HAP-1 (cell line): Measurements from ENCODE around the gene SOX6.
A peak's percentile ranks its signal among the peaks of the same experiment; 100 is the strongest.
"Not testable (repeated sequence)": the region's sequence is repeated elsewhere in the genome, so short reads cannot be mapped to it uniquely, and the experiment has no call there.

Experiments used
- DNase-seq, 2 experiments: peaks; one replicate each; pipeline ENCODE4 v3.0.0-alpha.2; 2016 to 2020; ENCODE audit warnings: low spot score in 2 of 2
- H3K27me3 ChIP-seq: fragments of 250-450 bp; sonication (Bioruptor Pico); 2 replicates; pipeline ENCODE4 v1.5.1; 2020; ENCODE audit warnings: low read depth, mild to moderate bottlenecking, moderate library complexity
- H3K36me3 ChIP-seq: fragments of 250-450 bp; sonication (Bioruptor Pico); replicated peaks from 2 replicates; pipeline ENCODE4 v1.5.1; 2020; ENCODE audit warnings: mild to moderate bottlenecking
- H3K4me1 ChIP-seq: fragments of 250-450 bp; sonication (Bioruptor Pico); 2 replicates; pipeline ENCODE4 v1.5.1; 2020; ENCODE audit warnings: mild to moderate bottlenecking
- H3K4me3 ChIP-seq: fragments of 250-450 bp; sonication (Bioruptor Pico); 2 replicates; pipeline ENCODE4 v1.5.1; 2020; ENCODE audit warnings: mild to moderate bottlenecking, moderate library complexity
- H3K9me3 ChIP-seq: fragments of 250-450 bp; sonication (Bioruptor Pico); 2 replicates; pipeline ENCODE4 v1.5.1; 2020; ENCODE audit warnings: mild to moderate bottlenecking, moderate library complexity
- in situ Hi-C: fragments of 300-500 bp; cut with MboI; formaldehyde crosslinking; loops from 3 replicates; pipeline ENCODE4 v1.14.3; 2020; ENCODE audit warnings: low sequenced_read_pairs, inconsistent platforms, mixed read lengths

SOX6 gene

DNA sequence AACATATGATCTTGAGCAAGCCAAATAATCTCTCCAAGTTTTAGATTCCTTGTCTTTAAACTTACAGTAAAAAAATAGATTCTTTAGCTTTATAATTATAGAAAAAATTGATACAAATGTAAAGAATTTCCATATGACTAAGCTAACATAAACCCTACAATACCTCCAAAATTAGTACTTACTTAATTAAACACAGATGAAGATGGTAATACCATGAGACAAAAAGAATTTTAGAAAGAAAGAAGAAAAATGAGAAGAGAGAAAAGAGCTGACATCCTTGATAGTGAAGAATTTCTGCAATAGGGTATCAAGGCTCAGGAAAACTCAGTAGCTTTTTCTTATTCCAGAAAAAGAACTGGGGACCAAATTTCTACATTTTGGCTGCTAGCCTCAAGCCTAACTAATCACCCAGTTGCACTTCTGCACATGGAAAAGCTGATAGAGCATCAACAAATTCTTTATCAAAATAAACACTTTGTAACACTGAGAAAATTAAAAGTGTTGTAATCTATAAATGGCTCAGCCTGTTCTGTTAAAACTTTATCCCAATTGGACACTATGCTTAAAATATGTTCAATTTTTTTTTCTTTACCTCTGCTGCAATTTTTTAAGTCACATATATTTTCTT is 24.7 kb upstream of the SOX6 start:
- no peaks in the 10 kb centered on the region for H3K36me3 ChIP-seq
- H3K9me3 ChIP-seq: no peaks in the 10 kb centered on the region
- H3K4me1 ChIP-seq: peaks cover 8% of the 10 kb centered on the region
- in situ Hi-C loops: no loop called here
- DNase-seq: no peak
- H3K4me3 ChIP-seq: no peak overlapping the region
- H3K27me3 ChIP-seq: no peaks in the 10 kb centered on the region

DNA sequence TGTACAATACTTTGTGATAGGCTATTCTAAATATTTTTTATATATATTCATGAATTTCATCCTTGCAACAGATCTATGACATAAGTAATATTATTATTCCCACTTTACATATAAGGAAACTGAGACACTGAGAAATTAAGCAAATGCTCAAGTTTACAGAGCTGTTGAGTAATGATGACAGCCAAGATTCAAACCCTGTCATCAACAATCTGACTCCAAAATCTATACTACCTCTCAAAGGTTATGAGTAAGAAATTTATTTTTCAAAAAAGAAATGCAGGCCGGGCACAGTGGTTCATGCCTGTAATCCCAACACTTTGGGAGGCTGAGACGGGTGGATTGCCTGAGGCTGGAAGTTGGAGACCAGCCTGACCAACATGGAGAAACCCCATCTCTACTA is 22.6 kb upstream of the SOX6 start:
- no peak for DNase-seq
- Histone ChIP-seq H3K9me3 (no peaks in the 10 kb centered on the region), H3K4me3 (no peak overlapping the region), H3K36me3 (no peaks in the 10 kb centered on the region), H3K27me3 (no peaks in the 10 kb centered on the region), H3K4me1 (no peaks in the 10 kb centered on the region)
- in situ Hi-C loops: no loop called here

DNA sequence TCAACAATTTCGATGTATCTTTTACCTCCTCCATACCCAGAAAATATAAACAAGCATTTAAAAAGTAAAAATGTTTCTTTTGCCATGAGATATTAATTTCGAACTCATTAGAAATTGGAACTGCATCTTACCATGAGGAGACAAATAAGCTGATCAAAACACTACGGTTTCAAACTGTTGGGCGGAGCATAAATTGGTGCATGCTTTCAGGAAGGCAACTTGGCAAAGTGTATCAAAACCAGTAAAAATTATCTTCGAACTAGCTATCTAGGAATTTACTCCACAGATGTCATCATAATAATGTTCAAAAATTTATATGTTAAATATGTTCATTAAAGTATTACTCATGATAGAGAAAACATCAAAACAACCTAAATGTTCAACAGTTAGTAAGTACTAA is 21.4 kb upstream of the SOX6 start:
- no peak overlapping the region for H3K4me3 ChIP-seq
- no peaks in the 10 kb centered on the region for H3K27me3 ChIP-seq
- in situ Hi-C loops: no loop called here
- H3K36me3 ChIP-seq: no peaks in the 10 kb centered on the region
- no peak for DNase-seq
- H3K4me1 ChIP-seq: no peaks in the 10 kb centered on the region
- no peaks in the 10 kb centered on the region for H3K9me3 ChIP-seq

DNA sequence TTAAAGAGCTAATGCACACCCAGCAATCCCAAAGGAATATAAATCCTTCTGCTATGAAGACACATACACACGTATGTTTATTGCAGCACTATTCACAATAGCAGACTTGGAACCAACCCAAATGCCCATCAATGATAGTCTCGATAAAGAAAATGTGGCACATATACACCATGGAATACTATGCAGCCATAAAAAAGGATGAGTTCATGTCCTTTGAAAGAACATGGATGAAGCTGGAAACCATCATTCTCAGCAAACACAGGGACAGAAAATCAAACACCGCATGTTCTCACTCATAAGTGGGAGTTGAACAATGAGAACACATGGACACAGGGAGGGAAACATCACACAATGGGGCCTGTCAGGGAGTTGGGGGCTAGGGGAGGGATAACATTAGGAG is 19.3 kb upstream of the SOX6 start:
- H3K27me3 ChIP-seq, H3K9me3 ChIP-seq, H3K4me1 ChIP-seq, H3K36me3 ChIP-seq, DNase-seq, H3K4me3 ChIP-seq, in situ Hi-C loops: not testable (repeated sequence)

DNA sequence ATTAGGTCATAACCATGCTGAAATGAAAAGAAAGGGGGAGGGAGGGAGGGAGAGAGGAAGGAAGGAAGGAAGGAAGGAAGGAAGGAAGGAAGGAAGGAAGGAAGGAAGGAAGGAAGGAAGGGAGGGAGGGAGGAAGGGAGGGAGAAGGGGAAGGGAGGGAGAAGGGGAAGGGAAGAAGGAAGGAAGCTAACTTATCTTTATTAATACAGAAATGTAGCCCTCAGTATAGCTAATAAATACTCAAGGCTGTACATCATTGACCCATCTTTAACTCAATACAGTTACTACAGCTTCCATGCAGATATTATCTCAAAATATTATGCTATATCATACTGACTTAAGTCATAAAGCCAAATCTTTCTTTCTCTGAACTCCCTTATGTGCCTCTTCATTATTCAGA is 17.4 kb upstream of the SOX6 start:
- no peak for DNase-seq
- H3K4me3 ChIP-seq: no peak overlapping the region

DNA sequence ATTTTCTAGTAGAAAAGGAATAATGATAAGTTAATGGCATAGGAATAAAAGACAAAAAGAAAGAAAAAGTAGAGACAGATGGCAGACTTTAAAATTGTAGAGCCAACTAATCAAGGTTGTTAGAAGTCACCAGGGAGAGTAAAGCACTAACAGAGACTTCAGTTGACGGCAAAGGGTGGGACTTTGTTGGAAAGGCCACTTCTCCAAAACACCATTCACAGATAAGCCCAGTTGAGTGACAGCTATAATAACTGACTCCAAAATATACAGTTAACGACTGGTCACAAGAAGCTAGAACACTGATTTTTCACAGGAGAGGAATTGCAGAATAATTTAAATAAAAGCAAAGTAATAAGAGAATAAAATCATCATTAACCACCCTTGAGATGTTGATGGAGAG is 16.0 kb upstream of the SOX6 start:
- DNase-seq: no peak
- Histone ChIP-seq H3K4me3 (no peak overlapping the region), H3K27me3 (no peaks in the 10 kb centered on the region), H3K4me1 (no peaks in the 10 kb centered on the region), H3K9me3 (no peaks in the 10 kb centered on the region), H3K36me3 (no peaks in the 10 kb centered on the region)
- in situ Hi-C loops: no loop called here

More for the DNA sequence above, 17.4 kb upstream of the SOX6 start:
- in situ Hi-C loops: no loop called here
- Histone ChIP-seq H3K27me3 (no peaks in the 10 kb centered on the region), H3K36me3 (no peaks in the 10 kb centered on the region), H3K9me3 (no peaks in the 10 kb centered on the region), H3K4me1 (no peaks in the 10 kb centered on the region)

DNA sequence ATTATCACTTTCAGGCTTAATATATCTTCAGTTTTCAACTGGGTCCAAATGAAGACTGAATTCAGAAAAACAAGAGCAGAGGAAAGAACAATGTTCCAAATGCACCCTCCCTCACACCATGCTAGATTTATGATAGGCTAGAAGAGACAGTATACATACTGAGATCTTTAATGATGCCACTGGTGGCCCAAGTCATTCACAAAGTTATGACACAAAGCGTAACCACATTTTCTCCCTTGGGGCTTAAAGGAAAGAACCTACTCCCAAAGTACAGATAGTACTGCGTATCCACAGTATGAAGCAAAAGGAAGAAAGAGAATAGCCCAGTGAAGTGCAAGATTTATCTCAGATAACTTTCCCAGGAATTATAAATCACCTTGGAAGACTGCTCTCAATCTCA is 10.9 kb upstream of the SOX6 start:
- in situ Hi-C loops: loop anchor here (10.0 kb wide), 1 partner anchor 238 kb away; no protein-coding TSS in a partner anchor
- no peaks in the 10 kb centered on the region for H3K36me3 ChIP-seq
- H3K4me3 ChIP-seq: no peak overlapping the region
- H3K27me3 ChIP-seq: no peaks in the 10 kb centered on the region
- peaks cover 7% of the 10 kb centered on the region for H3K4me1 ChIP-seq
- no peak for DNase-seq
- H3K9me3 ChIP-seq: no peaks in the 10 kb centered on the region

DNA sequence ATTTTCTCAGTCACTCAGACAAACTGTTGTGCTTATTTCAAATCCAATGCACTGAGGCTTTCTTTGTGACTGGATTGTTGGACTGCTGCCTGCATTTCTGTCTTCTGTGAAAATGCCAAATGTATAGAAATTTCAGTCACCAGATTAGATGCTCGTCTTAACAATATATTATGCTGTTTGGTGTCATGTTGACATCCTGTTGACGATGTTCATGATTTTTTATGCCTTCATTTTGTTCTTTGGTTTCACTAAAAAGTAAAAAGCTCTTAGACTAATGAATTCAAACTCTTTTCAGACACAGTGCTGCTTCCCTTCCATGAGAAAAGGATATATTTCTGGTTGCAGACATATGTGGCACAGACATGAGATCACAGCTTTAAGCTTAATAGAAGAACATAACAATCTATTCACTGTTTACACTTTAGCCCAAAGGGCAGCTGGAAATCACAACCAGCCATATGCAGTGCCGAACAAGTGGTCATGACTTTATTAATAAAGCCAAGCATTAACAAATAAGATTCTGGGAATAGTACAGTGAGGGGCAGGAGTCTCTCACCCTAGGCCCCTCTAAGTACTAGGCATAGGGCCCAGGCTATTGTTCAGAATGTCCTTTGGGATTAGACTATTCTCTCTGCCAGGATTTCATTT is 9.4 kb upstream of the SOX6 start:
- peak; percentile 17 to 19 for DNase-seq
- no peak overlapping the region for H3K4me3 ChIP-seq
- H3K9me3 ChIP-seq: no peaks in the 10 kb centered on the region
- no peaks in the 10 kb centered on the region for H3K27me3 ChIP-seq
- H3K4me1 ChIP-seq: peaks cover 15% of the 10 kb centered on the region
- no peaks in the 10 kb centered on the region for H3K36me3 ChIP-seq
- in situ Hi-C loops: loop anchor here (10.0 kb wide), 1 partner anchor 239 kb away; no protein-coding TSS in a partner anchor

DNA sequence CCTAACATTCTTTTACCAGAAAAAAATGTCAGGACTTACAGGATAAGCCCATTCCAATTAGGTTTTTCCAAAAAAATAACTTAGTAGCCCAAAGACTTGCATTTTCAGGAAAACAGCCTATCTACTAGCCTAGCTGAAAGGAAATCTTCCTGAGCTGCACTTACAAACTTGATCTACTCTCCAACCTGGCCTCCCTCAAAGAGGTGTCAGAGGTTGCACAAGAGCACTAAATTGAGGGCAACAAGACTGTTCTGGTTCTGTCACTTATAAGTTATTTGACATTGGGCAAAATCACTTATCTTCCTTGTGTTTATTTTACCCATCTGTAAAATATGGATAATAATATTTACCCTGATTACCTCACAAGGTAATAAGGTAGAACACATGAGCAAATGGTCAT is 7.9 kb upstream of the SOX6 start:
- Histone ChIP-seq H3K36me3 (no peaks in the 10 kb centered on the region), H3K27me3 (no peaks in the 10 kb centered on the region), H3K4me1 (peaks cover 15% of the 10 kb centered on the region), H3K4me3 (no peak overlapping the region), H3K9me3 (no peaks in the 10 kb centered on the region)
- in situ Hi-C loops: loop anchor here (10.0 kb wide), 1 partner anchor 241 kb away; no protein-coding TSS in a partner anchor
- DNase-seq: no peak

DNA sequence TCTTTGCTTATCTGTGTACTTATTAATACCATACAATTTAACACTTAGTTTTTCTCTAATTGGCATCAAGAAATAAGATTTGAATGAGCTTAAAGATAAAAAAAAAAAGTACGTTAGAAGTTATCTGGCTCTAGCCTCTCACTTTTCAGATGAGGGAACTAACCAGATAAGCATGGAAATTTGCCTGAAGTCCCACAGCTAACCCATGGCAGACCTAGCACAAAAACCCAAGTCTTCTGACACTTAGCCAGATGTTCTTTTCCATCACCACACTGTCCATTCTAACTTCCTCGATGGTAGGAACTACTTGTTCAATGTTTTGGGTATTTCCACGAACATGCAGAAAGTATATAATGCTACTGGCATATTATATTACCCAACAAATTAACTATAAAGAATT is 7.4 kb upstream of the SOX6 start:
- no peaks in the 10 kb centered on the region for H3K27me3 ChIP-seq
- in situ Hi-C loops: loop anchor here (10.0 kb wide), 1 partner anchor 241 kb away; no protein-coding TSS in a partner anchor

DNA sequence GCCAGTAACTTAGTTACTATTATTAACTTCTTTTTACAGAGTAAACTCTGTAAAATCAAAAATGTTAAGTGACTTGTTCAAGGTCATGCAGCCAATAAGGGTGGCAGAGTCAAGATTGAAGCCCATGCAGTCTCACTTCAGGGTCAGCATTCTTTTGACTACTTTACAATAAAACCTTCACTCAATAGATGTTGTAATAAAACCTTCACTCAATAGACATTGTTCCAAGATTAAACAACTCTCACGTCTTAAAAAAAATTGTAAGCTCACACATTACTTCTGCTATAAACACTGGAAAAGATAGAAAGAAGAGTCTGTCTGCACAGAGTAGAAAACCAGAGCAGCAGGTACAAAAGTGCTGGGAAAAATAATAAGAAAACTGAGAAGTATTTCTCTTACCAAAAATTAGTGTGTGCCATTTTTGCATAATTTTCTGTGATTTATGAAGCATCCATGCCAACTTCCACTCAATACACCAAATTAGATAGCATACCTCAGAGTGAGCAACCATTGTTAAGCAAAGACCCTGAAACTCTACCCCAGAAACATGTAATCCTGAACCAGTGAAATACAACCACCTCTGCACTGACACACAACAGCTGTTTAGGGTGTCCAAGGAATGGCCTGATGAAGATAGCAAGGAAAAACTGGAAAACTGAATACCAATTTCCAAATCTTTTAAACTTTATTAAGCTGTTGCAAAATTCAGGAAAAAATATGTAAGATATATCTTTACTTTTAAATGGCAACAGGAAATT is 4.9 kb upstream of the SOX6 start:
- peak; percentile 44 to 91 for DNase-seq
- Histone ChIP-seq H3K36me3 (no peaks in the 10 kb centered on the region), H3K4me3 (no peak overlapping the region), H3K27me3 (no peaks in the 10 kb centered on the region), H3K9me3 (no peaks in the 10 kb centered on the region), H3K4me1 (peaks cover 35% of the 10 kb centered on the region)
- in situ Hi-C loops: loop anchor here (10.0 kb wide), 1 partner anchor 244 kb away; no protein-coding TSS in a partner anchor

More for the DNA sequence above, 7.4 kb upstream of the SOX6 start:
- H3K4me1 ChIP-seq: peaks cover 15% of the 10 kb centered on the region
- no peak for DNase-seq
- no peak overlapping the region for H3K4me3 ChIP-seq
- H3K9me3 ChIP-seq: no peaks in the 10 kb centered on the region
- H3K36me3 ChIP-seq: no peaks in the 10 kb centered on the region

DNA sequence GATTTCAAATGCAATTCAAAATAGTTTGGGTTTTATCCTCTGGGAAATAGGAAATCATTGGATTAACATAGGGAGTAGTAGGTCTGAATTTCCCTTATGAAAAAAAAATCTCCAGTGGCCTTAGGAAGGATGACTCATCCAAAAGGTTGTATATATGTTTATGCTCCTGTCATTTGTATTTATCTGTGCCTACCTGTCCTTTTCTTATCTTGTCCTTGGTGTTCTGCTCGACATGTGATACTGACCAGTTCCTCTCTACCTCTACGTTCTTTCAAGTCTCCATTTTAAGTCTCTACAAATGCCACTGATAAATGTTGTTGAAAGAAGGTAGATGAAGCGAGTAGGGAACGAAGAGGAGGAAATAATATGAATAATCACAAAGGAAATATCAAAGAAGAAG is 3.0 kb upstream of the SOX6 start:
- in situ Hi-C loops: no loop called here

DNA sequence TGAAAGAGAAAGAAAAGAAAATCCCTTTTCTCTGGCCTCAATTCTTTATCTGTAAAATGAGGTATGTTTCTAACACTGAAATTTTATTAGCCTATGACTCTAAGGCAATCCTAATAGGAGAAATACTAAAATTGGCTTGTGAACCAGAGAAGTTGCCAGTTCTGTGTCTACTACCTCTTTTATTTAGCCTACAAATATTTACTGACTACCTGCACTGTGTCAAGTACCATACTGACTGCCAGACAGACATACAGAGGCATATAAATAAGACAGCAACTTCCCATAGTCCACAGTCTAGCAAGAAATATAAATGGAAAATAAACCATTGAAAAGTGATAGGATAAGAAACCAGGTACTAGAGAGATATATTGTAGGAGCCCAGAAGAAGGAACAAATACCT is 2.4 kb upstream of the SOX6 start:
- H3K27me3 ChIP-seq: no peaks in the 10 kb centered on the region
- in situ Hi-C loops: no loop called here
- no peak for DNase-seq
- H3K4me1 ChIP-seq: peaks cover 46% of the 10 kb centered on the region
- no peaks in the 10 kb centered on the region for H3K9me3 ChIP-seq
- H3K4me3 ChIP-seq: no peak overlapping the region
- no peaks in the 10 kb centered on the region for H3K36me3 ChIP-seq

More for the DNA sequence above, 3.0 kb upstream of the SOX6 start:
- no peak overlapping the region for H3K4me3 ChIP-seq
- H3K36me3 ChIP-seq: no peaks in the 10 kb centered on the region
- H3K9me3 ChIP-seq: no peaks in the 10 kb centered on the region
- DNase-seq: no peak
- peaks cover 46% of the 10 kb centered on the region for H3K4me1 ChIP-seq
- H3K27me3 ChIP-seq: no peaks in the 10 kb centered on the region

DNA sequence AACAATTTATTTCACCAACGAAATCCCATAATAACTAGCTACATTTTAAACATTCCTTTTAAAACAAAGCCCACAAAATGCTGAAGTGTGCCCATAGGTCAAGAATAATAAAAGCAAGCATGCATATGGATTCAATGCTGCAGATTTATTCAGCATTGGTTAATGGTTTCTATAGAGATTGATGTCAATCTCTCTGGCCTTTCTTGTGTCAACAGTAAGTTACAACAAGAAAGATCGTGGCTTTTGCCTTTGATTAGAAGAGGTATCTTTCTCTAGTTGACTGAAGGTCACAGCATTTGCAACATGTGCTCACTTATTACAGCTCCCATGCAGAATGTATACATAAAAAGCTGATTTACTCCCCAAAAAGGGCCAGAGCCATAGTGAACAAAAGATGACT is 1.4 kb upstream of the SOX6 start:
- Histone ChIP-seq H3K4me3 (no peak overlapping the region), H3K36me3 (no peaks in the 10 kb centered on the region), H3K9me3 (no peaks in the 10 kb centered on the region), H3K4me1 (peaks cover 46% of the 10 kb centered on the region), H3K27me3 (no peaks in the 10 kb centered on the region)
- in situ Hi-C loops: no loop called here
- peak in 1 of 2 experiments; percentile 84 for DNase-seq
